Panc1 (cell line): ENCODE measurements around the gene AGBL4. TPM values are rescaled to one million over a fixed set of nuclear protein-coding genes. Genes with fewer than 3 reads are reported as not detected.

Source experiments
- ATAC-seq: fragments of 200-7000 bp; cut with Tn5 transposase; 2 replicates; pipeline ENCODE4 v1.9.1; 2020; ENCODE audit warnings: mild to moderate bottlenecking, moderate library complexity
- BruUV-seq: library from RNA; stranded (reverse); fragments of 400-500 nt; replicated peaks from 2 replicates; lab custom pipeline; 2021; lab: Mats Ljungman, UMichigan
- CTCF ChIA-PET: fragments of 300-600 bp; sonication (Branson Sonifier 250); formaldehyde crosslinking; loops from one replicate; lab custom pipeline; 2022; ENCODE audit warnings: antibody characterized with exemption; lab: Charles Lee
- POLR2A ChIA-PET: fragments of 300-600 bp; sonication (Branson Sonifier 250); formaldehyde crosslinking; loops from one replicate; lab custom pipeline; 2022; ENCODE audit warnings: antibody characterized with exemption; lab: Charles Lee
- DNase-seq: peaks from one replicate; pipeline ENCODE4 v3.0.0-alpha.2; 2010; ENCODE audit warnings: low read depth, low spot score
- H3K27ac ChIP-seq: 2 replicates; pipeline ENCODE4 v1.5.1; 2011; ENCODE audit warnings: mild to moderate bottlenecking, low read length, inconsistent platforms
- H3K27me3 ChIP-seq: fragments of 200-500 bp; sonication (Bioruptor generic); 2 replicates; pipeline ENCODE4 v1.6.0; 2014; ENCODE audit warnings: low read length, inconsistent platforms; ENCODE audit not compliant: control insufficient read depth, insufficient read depth
- H3K36me3 ChIP-seq: fragments of 200-500 bp; sonication (Bioruptor generic); 2 replicates; pipeline ENCODE4 v1.5.1; 2014; ENCODE audit warnings: inconsistent platforms, mild to moderate bottlenecking, low read length, moderate library complexity; ENCODE audit not compliant: control insufficient read depth, insufficient read depth
- H3K4me1 ChIP-seq: 2 replicates; pipeline ENCODE4 v1.5.1; 2011; ENCODE audit warnings: inconsistent platforms, mild to moderate bottlenecking, low read length, moderate library complexity; ENCODE audit not compliant: control insufficient read depth, insufficient read depth
- H3K4me3 ChIP-seq, 2 experiments: 2 replicates each; pipeline ENCODE4 v1.5.1; 2011 to 2012; ENCODE audit warnings: low read depth in 2 of 2, low read length in 2 of 2, mild to moderate bottlenecking in 2 of 2, inconsistent platforms in 1 of 2, moderate library complexity in 1 of 2
- H3K9me3 ChIP-seq: fragments of 200-500 bp; sonication (Bioruptor generic); 2 replicates; pipeline ENCODE4 v1.5.1; 2014; ENCODE audit warnings: low read depth, mild to moderate bottlenecking, inconsistent platforms, low read length, moderate library complexity; ENCODE audit not compliant: control insufficient read depth, insufficient read depth
- CTCF ChIP-seq: fragments of 450-650 bp; IDR thresholded peaks from 2 replicates; pipeline ENCODE4 v1.5.1; 2017; ENCODE audit warnings: mild to moderate bottlenecking
- POLR2AphosphoS5 ChIP-seq: IDR thresholded peaks from 2 replicates; pipeline ENCODE4 v1.6.1; 2012; ENCODE audit warnings: mild to moderate bottlenecking, low read depth, low read length, moderate library complexity
- REST ChIP-seq, 2 experiments: IDR thresholded peaks; 2 replicates each; pipeline ENCODE4 v1.6.1; 2011 to 2012; ENCODE audit warnings: low read depth in 2 of 2, control low read depth in 1 of 2, low read length in 1 of 2, mild to moderate bottlenecking in 1 of 2, moderate library complexity in 1 of 2; ENCODE audit not compliant: insufficient read depth in 1 of 2
- SIN3A ChIP-seq: IDR thresholded peaks from 2 replicates; pipeline ENCODE4 v1.6.1; 2012; ENCODE audit warnings: low read depth, mild to moderate bottlenecking, low read length, moderate library complexity, borderline replicate concordance; ENCODE audit not compliant: insufficient read depth
- TCF7L2 ChIP-seq: IDR thresholded peaks from 2 replicates; pipeline ENCODE4 v1.6.1; 2011; ENCODE audit warnings: mild to moderate bottlenecking, low read depth, low read length, inconsistent platforms
- in situ Hi-C: cut with HindIII; loops from 2 replicates; pipeline ENCODE4 v1.10.0; 2016; ENCODE audit warnings: low sequenced_read_pairs, low pct_unique_long_range_greater_than_20kb
- intact Hi-C: fragments of 100-400 bp; cut with micrococcal nuclease; formaldehyde crosslinking; loops from one replicate; pipeline ENCODE4 v1.10.0; 2022; ENCODE audit not compliant: unreplicated experiment
- total RNA-seq: library from RNA; stranded (reverse); gene quantifications from one replicate; pipeline ENCODE4 v1.2.1, GENCODE V29; 2021; ENCODE audit not compliant: unreplicated experiment

Gene AGBL4
- total RNA-seq, 1 experiment from 2014 or later: not detected

GRCh38 chr1:48718116-48718630 is 1305.6 kb downstream of the AGBL4 start:
- Histone ChIP-seq H3K36me3 (no peaks in the 10 kb centered on the region), H3K4me3 (no peak overlapping the region), H3K27me3 (no peaks in the 10 kb centered on the region), H3K27ac (no peak overlapping the region), H3K9me3 (no peaks in the 10 kb centered on the region), H3K4me1 (no peaks in the 10 kb centered on the region)
- POLR2A ChIA-PET: no interaction called here
- TF ChIP-seq TCF7L2 (no peak), CTCF (no peak), POLR2AphosphoS5 (no peak)
- in situ Hi-C loops (no loop called here), intact Hi-C loops (no loop called here)
- BruUV-seq: no TSS peak
- ATAC-seq (no peak), DNase-seq (no peak)
- CTCF ChIA-PET: no interaction called here

- DNase-seq (no peak), ATAC-seq (no peak)
- H3K4me1 ChIP-seq: no peaks in the 10 kb centered on the region
- no peaks in the 10 kb centered on the region for H3K36me3 ChIP-seq
- no TSS peak for BruUV-seq
- no peak overlapping the region for H3K4me3 ChIP-seq
- no peak overlapping the region for H3K27ac ChIP-seq
- no peaks in the 10 kb centered on the region for H3K9me3 ChIP-seq
- no peak for TF ChIP-seq SIN3A
- TF ChIP-seq POLR2AphosphoS5: no peak
- no peak for TF ChIP-seq TCF7L2
- TF ChIP-seq CTCF: no peak
- TF ChIP-seq REST (IDR thresholded peaks at IDR 0.05; ENCODE audit: insufficient read depth in 1 of 2, low read depth in 2 of 2, low read length in 1 of 2): no peak
- POLR2A ChIA-PET: no interaction called here
- no peaks in the 10 kb centered on the region for H3K27me3 ChIP-seq
- intact Hi-C loops: no loop called here
- CTCF ChIA-PET: no interaction called here
- in situ Hi-C loops: no loop called here
Measured at GRCh38 chr1:48717082-48717481, 1306.7 kb downstream of the AGBL4 start.
